Muscle layer of duodenum (tissue), 2 donors: ENCODE data around the gene TRIP10.

Experiments
- H3K27ac ChIP-seq: one replicate; pipeline ENCODE4 v1.7.0; 2013; ENCODE audit warnings: mild to moderate bottlenecking, low read length
- H3K27me3 ChIP-seq: one replicate; pipeline ENCODE4 v1.7.0; 2013; ENCODE audit warnings: low read depth, mild to moderate bottlenecking, control low read depth, low read length
- H3K36me3 ChIP-seq, 2 donors: one replicate each; pipeline ENCODE4 v1.7.0; 2013; ENCODE audit warnings: low read length in 2 of 2, control low read depth in 1 of 2, mild to moderate bottlenecking in 1 of 2; ENCODE audit not compliant: insufficient read depth in 2 of 2, control insufficient read depth in 1 of 2
- H3K4me1 ChIP-seq, 2 donors: one replicate each; pipeline ENCODE4 v1.7.0; 2013; ENCODE audit warnings: low read length in 2 of 2, mild to moderate bottlenecking in 2 of 2, control low read depth in 1 of 2, moderate library complexity in 1 of 2; ENCODE audit not compliant: insufficient read depth in 2 of 2, control insufficient read depth in 1 of 2
- H3K4me3 ChIP-seq, 2 donors: one replicate each; pipeline ENCODE4 v1.7.0; 2013; ENCODE audit warnings: low read length in 2 of 2, low read depth in 1 of 2, mild to moderate bottlenecking in 1 of 2
- H3K9me3 ChIP-seq, 2 donors: one replicate each; pipeline ENCODE4 v1.7.0; 2013; ENCODE audit warnings: low read length in 2 of 2, control low read depth in 1 of 2, mild to moderate bottlenecking in 1 of 2; ENCODE audit not compliant: control insufficient read depth in 1 of 2
- donor health status: healthy.

Gene TRIP10

DNA sequence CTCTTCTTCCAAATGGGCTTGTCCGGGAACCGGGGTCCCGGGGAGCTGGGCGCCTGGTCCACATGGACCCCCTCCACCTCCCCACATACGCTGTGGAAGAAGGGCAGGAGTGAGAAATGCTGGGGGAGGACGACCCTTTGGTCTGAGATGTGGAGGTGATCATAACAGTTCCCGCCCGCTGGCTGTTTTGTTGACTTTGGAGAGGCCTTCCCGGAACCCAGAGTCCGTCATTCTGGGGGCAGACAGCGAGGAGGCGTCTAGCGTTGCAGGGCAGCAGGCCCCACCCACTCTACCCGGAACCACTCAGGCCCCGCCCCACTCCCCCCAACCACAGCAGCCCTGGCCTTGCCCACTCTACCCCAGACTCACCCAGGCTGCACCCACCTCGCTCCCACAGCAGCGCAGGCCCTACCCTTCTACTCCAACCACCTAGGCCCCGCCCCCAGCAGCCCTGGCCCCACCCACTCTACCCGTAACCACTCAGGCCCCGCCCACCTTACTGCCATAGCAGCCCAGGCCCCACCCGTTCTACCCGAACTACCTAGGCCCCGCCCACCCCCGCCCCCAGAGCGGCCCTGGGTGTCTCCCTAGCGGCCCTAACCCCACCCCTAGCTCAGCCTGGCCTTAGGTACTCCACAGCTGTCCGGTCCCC, 9.2 kb upstream of the TRIP10 start:
- peak overlapping the region; percentile 60 for H3K27ac ChIP-seq
- peak overlapping the region in 1 of 2 donors; percentile 30 for H3K4me3 ChIP-seq

DNA sequence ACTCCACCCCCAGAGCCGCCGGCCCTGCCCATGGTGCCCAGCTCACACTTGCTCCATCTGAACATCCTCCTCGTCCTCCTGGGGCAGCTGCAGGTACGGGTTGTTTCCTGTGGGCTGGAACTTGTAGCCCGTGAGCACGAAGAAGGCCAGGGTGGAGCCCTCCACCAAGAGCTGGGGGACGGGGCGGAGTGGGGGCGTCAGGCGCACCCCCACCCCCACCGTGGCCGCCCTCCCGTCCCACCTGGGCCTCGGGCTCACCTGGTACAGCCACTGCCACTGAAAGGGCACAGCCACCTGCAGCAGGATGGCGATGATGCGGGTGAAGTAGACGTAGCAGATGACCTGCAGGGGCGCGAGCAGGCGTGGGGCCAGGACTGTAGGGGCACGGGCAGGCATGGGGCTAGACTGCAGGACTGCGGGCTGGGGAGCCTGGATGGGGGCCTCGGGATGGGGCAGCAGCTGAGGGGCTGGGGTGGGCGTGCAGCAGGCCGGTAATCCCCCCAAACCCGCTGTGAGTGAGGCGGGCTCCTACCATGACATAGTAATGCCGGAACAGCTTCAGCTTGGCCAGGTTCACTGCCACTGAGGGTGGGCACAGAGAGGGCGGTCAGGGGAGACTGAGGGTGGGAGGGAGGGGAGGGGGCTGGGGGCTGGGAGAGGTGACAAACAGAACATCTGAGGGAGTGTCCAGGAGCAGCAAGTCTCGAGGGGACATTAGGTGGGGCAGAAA, 8.4 kb upstream of the TRIP10 start:
- Histone ChIP-seq H3K4me3 (no peak overlapping the region), H3K9me3 (no peaks in the 10 kb centered on the region), H3K4me1 (peaks cover 0 to 21% of the 10 kb centered on the region in 2 donors), H3K36me3 (peaks cover 7 to 37% of the 10 kb centered on the region in 2 donors), H3K27me3 (no peaks in the 10 kb centered on the region), H3K27ac (no peak overlapping the region)

More for the DNA sequence above, 9.2 kb upstream of the TRIP10 start:
- Histone ChIP-seq H3K4me1 (peaks cover 0 to 13% of the 10 kb centered on the region in 2 donors), H3K27me3 (no peaks in the 10 kb centered on the region), H3K9me3 (no peaks in the 10 kb centered on the region), H3K36me3 (peaks cover 7 to 37% of the 10 kb centered on the region in 2 donors)

DNA sequence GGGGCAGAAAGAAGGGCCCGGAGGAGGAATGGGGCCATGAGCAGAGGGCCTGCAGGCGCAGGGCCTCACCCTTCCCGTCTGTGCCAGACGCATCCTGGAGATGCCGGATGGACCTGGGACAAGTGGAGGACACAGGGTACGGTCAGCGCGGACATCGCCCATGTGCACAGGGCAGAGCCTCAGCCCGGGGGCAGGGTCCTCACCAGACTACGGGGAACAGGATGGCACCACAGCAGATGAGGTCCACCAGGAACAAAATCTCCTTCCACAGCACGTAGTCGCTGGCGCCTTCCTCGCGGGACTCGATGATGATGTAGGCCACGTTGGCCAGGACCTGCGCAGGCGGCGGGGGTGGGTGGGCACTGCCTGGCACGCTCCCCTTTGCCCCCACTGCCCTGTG, 7.7 kb upstream of the TRIP10 start:
- Histone ChIP-seq H3K36me3 (peaks cover 7 to 37% of the 10 kb centered on the region in 2 donors), H3K4me1 (peaks cover 0 to 25% of the 10 kb centered on the region in 2 donors), H3K27ac (no peak overlapping the region)

DNA sequence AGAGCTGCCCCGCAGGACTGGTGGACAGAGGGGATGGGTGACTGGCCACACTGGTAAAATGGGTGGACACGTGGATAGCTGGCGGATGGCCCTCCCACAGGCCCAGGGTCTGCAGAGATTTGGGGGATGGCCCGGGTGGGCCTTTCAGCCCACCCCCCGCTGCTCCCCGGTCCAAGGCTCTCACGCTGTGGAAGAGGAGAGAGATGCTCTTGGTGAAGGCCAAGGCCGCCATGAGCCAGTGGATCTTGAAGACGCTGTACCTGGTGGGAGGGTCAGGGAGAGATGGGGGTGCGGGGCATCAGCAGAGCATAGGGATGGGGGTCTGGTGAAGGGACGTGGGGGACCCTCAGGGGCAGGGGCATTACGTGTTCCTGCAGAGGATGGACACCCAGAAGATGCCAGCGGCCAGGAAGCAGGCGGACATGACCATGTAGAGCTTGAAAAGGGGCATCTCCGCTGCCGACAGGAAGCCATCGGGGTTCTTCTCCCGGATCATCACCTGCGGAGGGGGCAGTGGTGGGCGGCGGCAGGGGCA, 6.6 kb upstream of the TRIP10 start:
- Histone ChIP-seq H3K4me1 (peaks cover 1 to 27% of the 10 kb centered on the region in 2 donors), H3K27ac (no peak overlapping the region)

More for the DNA sequence above, 7.7 kb upstream of the TRIP10 start:
- no peaks in the 10 kb centered on the region for H3K27me3 ChIP-seq
- no peaks in the 10 kb centered on the region for H3K9me3 ChIP-seq
- H3K4me3 ChIP-seq, result no peak overlapping the region

DNA sequence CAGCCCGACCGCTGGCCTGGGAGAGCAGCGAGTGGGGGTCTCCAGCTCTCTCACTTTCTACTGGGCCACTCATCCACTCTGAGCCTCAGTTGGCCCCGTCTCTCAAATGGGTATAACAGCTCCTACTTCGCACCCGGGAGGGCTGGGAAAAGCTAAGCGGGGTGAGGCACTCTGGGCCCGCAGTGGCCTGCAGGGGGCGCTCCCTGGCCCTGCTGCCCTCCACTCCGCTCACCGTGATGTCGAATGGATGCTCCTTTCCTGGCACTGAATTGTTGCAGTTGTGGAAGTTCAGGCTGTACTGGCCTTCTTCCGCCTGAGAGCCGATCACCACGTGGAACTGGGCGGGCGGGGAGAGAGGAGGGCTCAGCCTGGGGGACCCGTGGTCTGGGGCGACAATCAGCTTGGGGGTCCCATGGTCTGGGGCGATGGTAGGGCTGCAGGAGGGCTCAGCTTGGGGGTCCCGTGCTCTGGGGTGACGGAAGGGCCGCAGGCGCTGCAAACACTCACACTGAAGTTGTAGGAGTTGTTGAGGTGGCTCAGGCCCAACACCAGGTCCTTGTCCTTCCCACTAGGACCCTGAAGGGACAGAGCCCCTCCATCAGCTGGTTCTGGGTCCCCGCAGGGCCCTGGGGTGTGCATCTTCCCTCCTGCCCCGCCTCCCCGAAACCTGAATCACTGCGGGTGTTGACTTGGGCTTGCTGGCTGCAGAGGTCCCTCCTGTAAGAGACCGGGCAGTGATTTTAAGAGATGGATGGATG, 6.0 kb upstream of the TRIP10 start:
- peaks cover 8 to 29% of the 10 kb centered on the region in 2 donors for H3K4me1 ChIP-seq
- no peak overlapping the region for H3K4me3 ChIP-seq
- peaks cover 7 to 37% of the 10 kb centered on the region in 2 donors for H3K36me3 ChIP-seq
- no peak overlapping the region for H3K27ac ChIP-seq
- no peaks in the 10 kb centered on the region for H3K27me3 ChIP-seq
- no peaks in the 10 kb centered on the region for H3K9me3 ChIP-seq

More for the DNA sequence above, 6.6 kb upstream of the TRIP10 start:
- Histone ChIP-seq H3K9me3 (no peaks in the 10 kb centered on the region), H3K36me3 (peaks cover 7 to 37% of the 10 kb centered on the region in 2 donors), H3K4me3 (no peak overlapping the region), H3K27me3 (no peaks in the 10 kb centered on the region)

DNA sequence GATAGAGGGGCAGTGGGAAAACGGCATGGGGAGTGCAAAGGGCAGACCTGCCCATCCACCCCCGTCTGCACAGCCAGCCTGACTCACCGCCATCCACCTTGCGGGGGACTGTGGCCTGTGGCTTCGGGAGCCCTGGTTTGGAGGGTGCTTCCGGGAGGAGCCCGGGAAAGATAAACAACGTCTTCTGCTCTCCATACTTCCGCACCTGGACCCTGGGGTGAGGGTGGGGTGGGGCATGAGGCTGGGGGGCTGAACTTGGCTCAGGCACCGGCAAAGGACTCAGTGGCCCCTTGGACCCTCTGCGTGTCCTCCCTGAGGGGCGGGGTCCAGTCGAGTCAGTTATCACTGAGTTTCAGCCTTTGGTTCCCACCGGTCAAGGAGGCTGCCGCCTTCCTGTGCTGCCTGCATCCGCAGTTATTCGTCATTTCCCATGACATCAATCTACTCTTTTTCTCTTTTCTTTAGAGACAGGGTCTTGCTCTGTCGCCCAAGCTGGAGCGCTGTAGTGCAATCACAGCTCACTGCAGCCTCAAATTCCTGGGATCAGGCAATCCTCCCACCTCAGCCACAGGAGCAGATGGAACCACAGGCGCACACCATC, 5.3 kb upstream of the TRIP10 start:
- Histone ChIP-seq H3K36me3 (peaks cover 7 to 37% of the 10 kb centered on the region in 2 donors), H3K27me3 (no peaks in the 10 kb centered on the region), H3K4me3 (no peak overlapping the region), H3K9me3 (no peaks in the 10 kb centered on the region), H3K4me1 (peaks cover 15 to 32% of the 10 kb centered on the region in 2 donors), H3K27ac (no peak overlapping the region)

DNA sequence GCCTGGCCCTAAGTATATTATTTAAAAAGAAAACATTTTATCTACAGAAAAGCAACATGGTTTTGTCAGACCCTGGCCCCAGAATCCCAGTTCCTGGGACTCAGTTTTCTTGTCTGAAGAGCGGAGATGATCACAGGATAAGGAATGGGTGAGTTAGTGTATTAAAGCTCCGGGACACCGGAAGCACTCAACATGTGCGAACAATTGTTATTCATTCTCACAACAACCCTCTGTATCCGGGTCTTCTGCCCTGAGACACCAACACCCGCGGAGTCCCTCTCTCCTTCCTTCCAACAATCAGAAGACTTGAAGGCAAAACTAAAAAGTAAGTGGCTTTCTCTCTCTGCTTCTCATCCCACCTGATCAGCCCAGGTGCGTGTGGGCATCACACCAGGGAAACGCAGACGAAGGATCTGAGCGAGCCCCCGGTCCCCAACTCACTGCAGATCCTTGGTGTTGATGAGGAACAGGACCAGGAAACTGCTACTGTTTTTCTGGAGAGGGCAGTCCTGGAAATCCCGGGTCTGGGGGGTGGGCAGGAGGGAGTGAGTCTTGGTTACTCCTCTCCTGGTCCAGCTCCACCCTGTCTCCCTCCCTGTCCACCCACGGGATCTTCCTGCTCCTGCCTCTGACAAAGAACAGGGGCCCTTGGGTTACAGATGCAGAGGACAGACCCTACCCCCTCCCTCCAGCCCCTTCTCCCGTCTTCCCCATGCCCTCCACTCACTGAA, 4.1 kb upstream of the TRIP10 start:
- no peaks in the 10 kb centered on the region for H3K27me3 ChIP-seq
- peaks cover 7 to 31% of the 10 kb centered on the region in 2 donors for H3K36me3 ChIP-seq
- peak overlapping the region; percentile 89 for H3K27ac ChIP-seq
- H3K4me1 ChIP-seq, result peaks cover 15 to 33% of the 10 kb centered on the region in 2 donors
- H3K4me3 ChIP-seq, result peak overlapping the region; percentile 89 to 91
- no peaks in the 10 kb centered on the region for H3K9me3 ChIP-seq

DNA sequence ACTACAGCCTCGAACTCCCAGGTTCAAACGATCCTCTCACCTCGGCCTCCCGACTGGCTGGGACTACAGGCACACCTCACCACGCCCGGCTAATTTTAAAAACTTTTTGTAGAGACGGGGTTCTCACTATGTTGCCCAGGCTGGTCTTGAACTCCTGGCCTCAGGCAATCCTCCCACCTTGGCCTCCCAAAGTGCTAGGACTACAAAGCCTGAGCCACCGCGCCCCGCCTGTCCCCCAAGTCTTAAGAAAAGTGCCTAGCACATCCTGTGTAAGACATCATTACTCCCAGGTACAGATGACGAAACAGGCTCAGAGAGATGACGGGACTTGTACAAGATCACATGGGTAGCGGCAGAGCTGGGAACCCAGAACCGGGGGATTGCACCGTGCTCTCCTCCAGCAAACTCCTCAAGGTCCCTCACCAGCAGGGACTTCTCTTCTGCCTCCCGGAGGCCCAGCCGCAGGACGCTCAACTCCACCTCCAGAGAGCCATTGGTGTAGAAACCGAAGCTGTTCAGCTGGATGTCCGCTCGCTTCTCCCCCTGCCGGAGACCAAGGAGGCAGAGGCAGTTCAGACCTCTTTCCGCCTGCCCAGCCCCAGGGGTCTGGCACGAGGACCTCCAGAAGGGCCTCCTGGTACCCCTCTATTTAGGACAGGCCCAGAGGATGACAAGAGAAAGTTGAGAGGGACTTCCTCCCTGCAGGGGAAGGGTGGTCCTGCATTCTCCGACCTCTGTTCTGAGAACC, 3.1 kb upstream of the TRIP10 start:
- Histone ChIP-seq H3K4me3 (peak overlapping the region; percentile 89 to 91), H3K36me3 (peaks cover 7 to 27% of the 10 kb centered on the region in 2 donors), H3K27me3 (no peaks in the 10 kb centered on the region), H3K4me1 (peaks cover 15 to 36% of the 10 kb centered on the region in 2 donors), H3K9me3 (no peaks in the 10 kb centered on the region), H3K27ac (peak overlapping the region; percentile 89)

DNA sequence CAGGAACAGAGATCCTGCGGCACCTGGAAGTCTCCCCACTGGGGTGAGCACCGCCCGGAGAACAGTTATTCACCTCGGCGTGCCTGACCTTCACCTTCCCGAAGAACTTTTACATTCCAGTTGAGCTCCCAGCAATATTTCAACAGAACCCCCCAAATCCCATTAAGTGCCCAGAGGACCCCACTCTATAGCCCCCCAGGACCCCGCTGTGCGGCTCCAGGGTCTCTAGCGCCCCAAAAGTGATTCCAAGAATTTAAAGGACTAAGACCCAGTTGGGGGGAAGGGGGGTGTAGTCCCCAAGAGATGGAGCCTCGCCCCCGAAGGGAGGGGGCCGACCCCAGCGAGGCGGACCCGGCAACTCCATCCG, 2.6 kb upstream of the TRIP10 start:
- Histone ChIP-seq H3K9me3 (no peaks in the 10 kb centered on the region), H3K27me3 (no peaks in the 10 kb centered on the region), H3K4me1 (peaks cover 15 to 41% of the 10 kb centered on the region in 2 donors), H3K4me3 (peak overlapping the region; percentile 89 to 91), H3K36me3 (peaks cover 7 to 22% of the 10 kb centered on the region in 2 donors), H3K27ac (peak overlapping the region; percentile 89)
